H1 (cell line): Measurements from ENCODE around the gene CFHR4.

Source experiments
- ATF2 ChIP-seq: IDR thresholded peaks from 2 replicates; pipeline ENCODE4 v1.6.1; 2012; ENCODE audit warnings: low read length, inconsistent platforms
- CTCF ChIP-seq, 3 experiments: IDR thresholded peaks; 1 replicate in 2 of 3; 2 replicates in 1 of 3; pipeline versions ENCODE4 v1.5.1 to v1.6.1; 2011; ENCODE audit warnings: low read length in 3 of 3, mild to moderate bottlenecking in 3 of 3, inconsistent platforms in 2 of 3, low read depth in 1 of 3, moderate library complexity in 1 of 3; ENCODE audit not compliant: insufficient read depth in 1 of 3; ENCODE audit errors: control extremely low read depth in 1 of 3
- GABPA ChIP-seq: IDR thresholded peaks from 2 replicates; pipeline ENCODE4 v1.6.1; 2011; ENCODE audit warnings: mild to moderate bottlenecking, low read length, moderate library complexity, borderline replicate concordance; ENCODE audit not compliant: insufficient read depth
- POLR2A ChIP-seq, 2 experiments: IDR thresholded peaks; 1 replicate in 1 of 2; 2 replicates in 1 of 2; pipeline ENCODE4 v1.6.1; 2011; ENCODE audit warnings: low read depth in 2 of 2, low read length in 2 of 2, mild to moderate bottlenecking in 2 of 2; ENCODE audit errors: control extremely low read depth in 1 of 2

GRCh38 chr1:196896355-196896754 lies 8.5 kb downstream of the CFHR4 start:
- TF ChIP-seq ATF2 (no peak), POLR2A (IDR thresholded peaks at IDR 0.05; ENCODE audit: control extremely low read depth in 1 of 2, low read depth in 2 of 2, low read length in 2 of 2) (no peak), CTCF (IDR thresholded peaks at IDR 0.05; ENCODE audit: control extremely low read depth in 1 of 3, insufficient read depth in 1 of 3, low read depth in 1 of 3, low read length in 3 of 3) (no peak), GABPA (no peak)
